ENCODE results near the gene SARM1.

SARM1 gene

DNA sequence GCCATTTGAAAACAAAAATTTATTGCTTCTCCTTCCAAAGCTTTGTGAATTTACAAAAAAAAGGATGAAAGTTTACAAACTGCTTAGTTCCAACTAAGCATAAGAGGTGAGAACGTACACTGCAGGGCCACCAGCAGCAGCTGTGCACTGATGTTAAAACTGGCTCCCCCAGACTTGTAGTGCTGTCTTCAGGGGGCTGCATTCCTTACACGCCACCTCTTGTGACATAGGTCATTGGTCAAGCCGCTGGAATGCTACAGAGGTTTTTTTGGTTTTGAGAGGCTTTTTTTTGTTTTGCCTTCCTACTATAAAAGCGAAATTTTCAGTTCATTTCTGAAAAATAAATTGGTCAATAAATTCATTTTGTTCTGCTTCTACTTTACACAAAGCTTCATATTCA lies 43.2 kb upstream of the SARM1 start:
- TF ChIP-seq, protein P1, sequence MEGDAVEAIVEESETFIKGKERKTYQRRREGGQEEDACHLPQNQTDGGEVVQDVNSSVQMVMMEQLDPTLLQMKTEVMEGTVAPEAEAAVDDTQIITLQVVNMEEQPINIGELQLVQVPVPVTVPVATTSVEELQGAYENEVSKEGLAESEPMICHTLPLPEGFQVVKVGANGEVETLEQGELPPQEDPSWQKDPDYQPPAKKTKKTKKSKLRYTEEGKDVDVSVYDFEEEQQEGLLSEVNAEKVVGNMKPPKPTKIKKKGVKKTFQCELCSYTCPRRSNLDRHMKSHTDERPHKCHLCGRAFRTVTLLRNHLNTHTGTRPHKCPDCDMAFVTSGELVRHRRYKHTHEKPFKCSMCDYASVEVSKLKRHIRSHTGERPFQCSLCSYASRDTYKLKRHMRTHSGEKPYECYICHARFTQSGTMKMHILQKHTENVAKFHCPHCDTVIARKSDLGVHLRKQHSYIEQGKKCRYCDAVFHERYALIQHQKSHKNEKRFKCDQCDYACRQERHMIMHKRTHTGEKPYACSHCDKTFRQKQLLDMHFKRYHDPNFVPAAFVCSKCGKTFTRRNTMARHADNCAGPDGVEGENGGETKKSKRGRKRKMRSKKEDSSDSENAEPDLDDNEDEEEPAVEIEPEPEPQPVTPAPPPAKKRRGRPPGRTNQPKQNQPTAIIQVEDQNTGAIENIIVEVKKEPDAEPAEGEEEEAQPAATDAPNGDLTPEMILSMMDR (IDR thresholded peaks at IDR 0.05; ENCODE audit: extremely low read depth, missing control alignments) = no peak

DNA sequence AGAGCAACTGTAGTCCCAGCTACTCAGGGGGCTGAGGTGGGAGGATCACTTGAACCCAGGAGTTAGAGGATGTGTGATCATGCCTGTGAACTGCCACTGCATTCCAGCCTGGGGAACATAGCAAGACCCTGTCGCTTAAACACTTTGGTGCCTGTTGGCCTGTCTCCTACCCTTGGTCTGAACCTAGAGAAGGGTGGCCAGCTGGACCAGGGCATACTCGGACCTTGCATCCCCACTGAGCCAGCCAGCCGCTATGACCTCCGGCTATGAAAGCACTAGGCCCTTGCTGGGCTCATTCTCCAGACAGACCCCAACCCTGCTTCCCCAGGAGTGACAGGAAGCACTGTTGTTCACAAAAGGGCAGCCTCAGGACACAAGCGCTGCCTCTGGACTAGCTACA lies 40.8 kb upstream of the SARM1 start:
- no peak for DNase-seq (ENCODE audit: low spot score)
- TF ChIP-seq, protein P1 (IDR thresholded peaks at IDR 0.05; ENCODE audit: extremely low read depth, missing control alignments) = no peak

More for the DNA sequence above, 43.2 kb upstream of the SARM1 start:
- no peak for DNase-seq (ENCODE audit: low spot score)

- TF ChIP-seq, protein P1 (IDR thresholded peaks at IDR 0.05; ENCODE audit: extremely low read depth, missing control alignments) = no peak
- DNase-seq (ENCODE audit: low spot score) = no peak
Measured at GRCh38 chr17:28331891-28332420, 39.5 kb upstream of the SARM1 start.

- TF ChIP-seq, protein P1 (IDR thresholded peaks at IDR 0.05; ENCODE audit: extremely low read depth, missing control alignments) = no peak
- DNase-seq (ENCODE audit: low spot score) = no peak
Measured at GRCh38 chr17:28333083-28333746, 38.3 kb upstream of the SARM1 start.

DNA sequence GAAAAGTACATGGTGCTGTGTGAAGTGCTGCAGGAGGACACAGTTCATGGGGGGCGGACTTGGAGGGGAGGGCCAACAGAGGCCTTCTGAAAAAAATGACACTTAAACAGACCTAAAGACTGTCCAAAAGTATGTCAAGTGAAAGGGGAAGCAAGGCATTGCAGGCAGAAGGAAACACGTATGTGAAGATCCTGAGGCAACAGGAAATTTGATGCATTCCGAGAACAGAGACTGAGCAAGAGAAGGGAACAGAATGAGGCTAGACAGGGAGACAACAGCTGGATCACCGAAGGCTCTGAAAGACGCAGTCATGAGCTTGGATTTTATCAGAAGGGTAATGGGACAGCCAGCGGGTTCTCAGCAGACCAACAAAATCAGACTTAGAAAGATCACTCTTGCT lies 37.3 kb upstream of the SARM1 start:
- DNase-seq (ENCODE audit: low spot score) = no peak
- TF ChIP-seq, protein P1 (IDR thresholded peaks at IDR 0.05; ENCODE audit: extremely low read depth, missing control alignments) = no peak

- DNase-seq (ENCODE audit: low spot score) = no peak
- TF ChIP-seq, protein P1 (IDR thresholded peaks at IDR 0.05; ENCODE audit: extremely low read depth, missing control alignments) = no peak
Measured at GRCh38 chr17:28334666-28335200, 36.8 kb upstream of the SARM1 start.

DNA sequence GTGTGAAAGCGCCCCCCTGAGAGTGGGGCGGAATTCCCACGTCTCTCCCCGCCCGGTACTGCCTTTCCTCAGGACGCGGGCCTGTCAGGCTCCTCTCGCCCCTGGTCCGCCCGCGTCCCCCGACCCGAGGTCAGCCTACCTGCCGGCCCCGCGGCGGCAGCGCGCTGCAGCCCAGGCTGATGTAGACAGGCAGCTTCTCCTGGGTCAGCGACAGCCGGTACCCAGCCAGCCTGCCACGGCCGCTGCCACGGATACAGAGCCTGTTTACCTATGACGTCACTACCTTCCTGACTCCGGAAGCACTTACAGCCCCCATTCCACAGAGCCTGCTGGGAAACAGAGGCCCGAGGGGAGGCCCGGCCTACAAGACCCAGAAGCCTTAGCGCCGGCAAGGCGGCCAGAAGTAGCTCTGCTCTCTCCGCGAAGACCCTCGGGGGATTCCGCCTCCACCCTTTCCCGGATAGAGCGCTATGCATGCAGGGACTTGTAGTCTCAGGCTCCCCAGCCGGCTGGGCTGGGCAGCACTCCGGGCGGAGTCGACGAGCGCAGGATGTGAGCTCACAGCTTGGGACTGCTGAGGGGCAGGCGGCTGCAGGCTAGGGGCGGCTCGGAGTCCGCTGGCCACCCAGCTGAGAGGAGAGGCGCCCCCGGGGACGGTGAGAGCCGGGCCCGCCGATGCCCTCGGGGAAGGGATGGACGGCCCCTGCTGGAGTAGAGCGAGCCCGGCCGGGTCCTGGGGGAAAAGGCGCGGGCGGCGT lies 36.1 kb upstream of the SARM1 start, which contains the start of the genes IFT20 and TNFAIP1:
IFT20 (minus strand) TSS at position 272 of the 758 bp plus-strand sequence. CDS start 3,487 bp downstream, outside the sequence.
TNFAIP1 (plus strand) TSS at position 561 of the 758 bp plus-strand sequence. CDS start 3,761 bp downstream, outside the sequence.
- TF ChIP-seq, protein P1 (IDR thresholded peaks at IDR 0.05; ENCODE audit: extremely low read depth, missing control alignments) = no peak
- DNase-seq (ENCODE audit: low spot score) = peak; percentile 97

Data from GM20000 (cell line).